ENCODE results near the gene ZMIZ1. TPM values are rescaled to one million over a fixed set of nuclear protein-coding genes. Genes with fewer than 3 reads are reported as not detected.
A peak's percentile ranks its signal among the peaks of the same experiment; 100 is the strongest.

ZMIZ1 gene
- total RNA-seq, 1 donor from 2014 or later = 85.2 TPM

DNA sequence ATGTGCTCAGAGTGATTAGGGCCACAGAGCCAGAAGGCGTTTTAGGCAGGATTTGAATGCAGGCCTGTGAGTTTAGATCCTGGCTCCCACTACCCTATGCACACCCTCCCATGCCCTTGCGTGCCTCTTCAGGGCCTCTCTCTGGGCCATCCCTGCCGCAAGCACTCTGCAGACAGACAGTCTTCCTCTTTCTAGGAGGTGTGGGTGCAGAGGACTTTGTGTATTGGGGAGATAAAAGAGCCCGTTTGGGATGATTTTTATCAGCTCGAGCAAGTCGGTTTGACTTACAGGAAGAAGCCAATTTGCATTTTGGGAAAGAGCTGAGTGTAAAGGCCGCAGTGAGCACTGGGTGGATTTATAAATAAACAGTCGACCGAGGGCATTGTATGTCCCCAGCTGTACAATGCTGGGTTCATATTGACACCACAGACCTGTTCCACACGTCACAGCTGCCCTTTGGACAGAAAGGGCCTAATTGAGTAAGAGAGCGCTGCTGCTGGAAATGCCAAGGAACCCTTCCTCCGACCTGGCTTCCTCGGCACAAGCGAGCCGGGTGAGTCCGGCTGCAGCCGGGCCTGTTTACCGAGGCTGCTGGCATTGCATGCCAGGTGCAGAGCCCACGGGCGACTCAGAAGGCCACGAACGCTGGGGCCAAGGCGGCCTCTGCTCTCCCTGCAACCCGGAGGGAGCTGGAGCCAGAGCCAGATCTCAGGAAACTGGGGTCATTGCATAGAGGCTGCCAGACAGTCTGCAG, 25.1 kb downstream of the ZMIZ1 start:
- Mint-ChIP-seq H3K9me3 (ENCODE audit: low read depth) (no peaks in the 10 kb centered on the region), H3K36me3 (ENCODE audit: insufficient read depth) (peaks cover 1% of the 10 kb centered on the region), H3K4me3 (ENCODE audit: low read depth) (no peak overlapping the region), H3K4me1 (ENCODE audit: low read depth) (peaks cover 67% of the 10 kb centered on the region), H3K27ac (peak overlapping the region; percentile 63), H3K27me3 (no peaks in the 10 kb centered on the region)
- DNase-seq (ENCODE audit: low spot score, unreplicated experiment) = no peak
- no peak for TF ChIP-seq CTCF (IDR thresholded peaks at IDR 0.05; ENCODE audit: unreplicated experiment)

GRCh38 chr10:79094412-79095175, 25.8 kb downstream of the ZMIZ1 start:
- no peak for TF ChIP-seq CTCF (IDR thresholded peaks at IDR 0.05; ENCODE audit: unreplicated experiment)
- Mint-ChIP-seq H3K4me1 (ENCODE audit: low read depth) (peaks cover 64% of the 10 kb centered on the region), H3K9me3 (ENCODE audit: low read depth) (no peaks in the 10 kb centered on the region), H3K27ac (peak overlapping the region; percentile 45), H3K4me3 (ENCODE audit: low read depth) (no peak overlapping the region), H3K27me3 (no peaks in the 10 kb centered on the region), H3K36me3 (ENCODE audit: insufficient read depth) (peaks cover 1% of the 10 kb centered on the region)
- no peak for DNase-seq (ENCODE audit: low spot score, unreplicated experiment)

- H3K27me3 Mint-ChIP-seq = no peaks in the 10 kb centered on the region
- H3K9me3 Mint-ChIP-seq (ENCODE audit: low read depth) = no peaks in the 10 kb centered on the region
- H3K27ac Mint-ChIP-seq = no peak overlapping the region
- DNase-seq (ENCODE audit: low spot score, unreplicated experiment) = no peak
- H3K36me3 Mint-ChIP-seq (ENCODE audit: insufficient read depth) = peaks cover 1% of the 10 kb centered on the region
- no peak for TF ChIP-seq CTCF (IDR thresholded peaks at IDR 0.05; ENCODE audit: unreplicated experiment)
- no peak overlapping the region for H3K4me3 Mint-ChIP-seq (ENCODE audit: low read depth)
- peaks cover 60% of the 10 kb centered on the region for H3K4me1 Mint-ChIP-seq (ENCODE audit: low read depth)
These were observed 26.6 kb downstream of the ZMIZ1 start for GRCh38 chr10:79095316-79095715.

GRCh38 chr10:79096514-79096913, 27.7 kb downstream of the ZMIZ1 start:
- peaks cover 1% of the 10 kb centered on the region for H3K36me3 Mint-ChIP-seq (ENCODE audit: insufficient read depth)
- no peak overlapping the region for H3K4me3 Mint-ChIP-seq (ENCODE audit: low read depth)
- TF ChIP-seq CTCF (IDR thresholded peaks at IDR 0.05; ENCODE audit: unreplicated experiment) = no peak
- peak overlapping the region; percentile 90 for H3K27ac Mint-ChIP-seq
- H3K4me1 Mint-ChIP-seq (ENCODE audit: low read depth) = peaks cover 69% of the 10 kb centered on the region
- no peak for DNase-seq (ENCODE audit: low spot score, unreplicated experiment)
- no peaks in the 10 kb centered on the region for H3K27me3 Mint-ChIP-seq
- no peaks in the 10 kb centered on the region for H3K9me3 Mint-ChIP-seq (ENCODE audit: low read depth)

- peaks cover 73% of the 10 kb centered on the region for H3K4me1 Mint-ChIP-seq (ENCODE audit: low read depth)
- no peaks in the 10 kb centered on the region for H3K9me3 Mint-ChIP-seq (ENCODE audit: low read depth)
- H3K36me3 Mint-ChIP-seq (ENCODE audit: insufficient read depth) = peaks cover 1% of the 10 kb centered on the region
- no peak overlapping the region for H3K4me3 Mint-ChIP-seq (ENCODE audit: low read depth)
- peak overlapping the region; percentile 90 for H3K27ac Mint-ChIP-seq
- no peak for TF ChIP-seq CTCF (IDR thresholded peaks at IDR 0.05; ENCODE audit: unreplicated experiment)
- H3K27me3 Mint-ChIP-seq = no peaks in the 10 kb centered on the region
- DNase-seq (ENCODE audit: low spot score, unreplicated experiment) = no peak
These were observed 28.5 kb downstream of the ZMIZ1 start for GRCh38 chr10:79097021-79097872.
